Activated CD4-positive, alpha-beta T cell treated with anti-CD3 and anti-CD28 coated beads, Interleukin-2, amount 50 U/mL, for 1 hour (primary cell): Measurements from ENCODE around the gene PFN3.

ENCODE experiments used
- DNase-seq: peaks from one replicate; pipeline ENCODE4 v3.0.0-alpha.2; 2020

The PFN3 gene

GRCh38 chr5:177437623-177438022 is 37.2 kb upstream of the PFN3 start:
- no peak for DNase-seq

- no peak for DNase-seq
Measured at GRCh38 chr5:177435847-177436536, 35.5 kb upstream of the PFN3 start.

GRCh38 chr5:177434942-177435738 is 34.7 kb upstream of the PFN3 start:
- no peak for DNase-seq

GRCh38 chr5:177434437-177434836 is 34.0 kb upstream of the PFN3 start:
- DNase-seq, result peak; percentile 43

- no peak for DNase-seq
Measured at GRCh38 chr5:177433658-177434217, 33.3 kb upstream of the PFN3 start.

- no peak for DNase-seq
Measured at GRCh38 chr5:177432839-177433657, 32.6 kb upstream of the PFN3 start.

GRCh38 chr5:177432143-177432838 is 31.8 kb upstream of the PFN3 start:
- no peak for DNase-seq

GRCh38 chr5:177431317-177432142 is 31.1 kb upstream of the PFN3 start:
- peak; percentile 54 for DNase-seq

GRCh38 chr5:177430972-177431316 is 30.5 kb upstream of the PFN3 start:
- no peak for DNase-seq

GRCh38 chr5:177430140-177430951 is 29.9 kb upstream of the PFN3 start:
- DNase-seq, result no peak

- peak; percentile 73 for DNase-seq
Measured at GRCh38 chr5:177429248-177430040, 29.0 kb upstream of the PFN3 start.

- no peak for DNase-seq
Measured at GRCh38 chr5:177428574-177429217, 28.2 kb upstream of the PFN3 start.

GRCh38 chr5:177427919-177428573 is 27.6 kb upstream of the PFN3 start:
- no peak for DNase-seq

GRCh38 chr5:177427211-177427822 is 26.9 kb upstream of the PFN3 start:
- no peak for DNase-seq

- DNase-seq, result peak; percentile 61
Measured at GRCh38 chr5:177426566-177427210, 26.2 kb upstream of the PFN3 start, which contains the start of gene GRK6. Gene GRK6, plus strand, starts transcription at chr5:177426676. Its CDS starts 170 bp downstream, at chr5:177426846.

- DNase-seq, result peak; percentile 99
Measured at GRCh38 chr5:177425801-177426565, 25.5 kb upstream of the PFN3 start.
